Sigmoid colon (tissue), 4 donors: ENCODE data around the gene PSME3IP1.

Source experiments
- EP300 ChIP-seq, 4 donors: sonication (generic); formaldehyde crosslinking; IDR thresholded peaks; one replicate each; pipeline ENCODE4 v1.6.1; 2017; ENCODE audit warnings: antibody characterized with exemption in 4 of 4
- POLR2A ChIP-seq, 2 donors: fragments of 450-650 bp; IDR thresholded peaks; one replicate each; pipeline ENCODE4 v1.6.1; 2016; ENCODE audit warnings: antibody characterized with exemption in 2 of 2, mild to moderate bottlenecking in 2 of 2, moderate library complexity in 2 of 2
- POLR2AphosphoS5 ChIP-seq, 4 donors: sonication (generic); formaldehyde crosslinking; IDR thresholded peaks; one replicate each; pipeline ENCODE4 v1.6.1; 2017; ENCODE audit warnings: antibody characterized with exemption in 4 of 4
- TF ChIP-seq, protein P1 (sequence below), 4 experiments: fragments of 450-650 bp in 3 of 4; fragments of 200-600 bp in 1 of 4; IDR thresholded peaks; one replicate each; pipeline ENCODE4 v1.5.1; 2016 to 2019; ENCODE audit warnings: antibody characterized with exemption in 4 of 4, mild to moderate bottlenecking in 3 of 4, moderate library complexity in 2 of 4

DNA sequence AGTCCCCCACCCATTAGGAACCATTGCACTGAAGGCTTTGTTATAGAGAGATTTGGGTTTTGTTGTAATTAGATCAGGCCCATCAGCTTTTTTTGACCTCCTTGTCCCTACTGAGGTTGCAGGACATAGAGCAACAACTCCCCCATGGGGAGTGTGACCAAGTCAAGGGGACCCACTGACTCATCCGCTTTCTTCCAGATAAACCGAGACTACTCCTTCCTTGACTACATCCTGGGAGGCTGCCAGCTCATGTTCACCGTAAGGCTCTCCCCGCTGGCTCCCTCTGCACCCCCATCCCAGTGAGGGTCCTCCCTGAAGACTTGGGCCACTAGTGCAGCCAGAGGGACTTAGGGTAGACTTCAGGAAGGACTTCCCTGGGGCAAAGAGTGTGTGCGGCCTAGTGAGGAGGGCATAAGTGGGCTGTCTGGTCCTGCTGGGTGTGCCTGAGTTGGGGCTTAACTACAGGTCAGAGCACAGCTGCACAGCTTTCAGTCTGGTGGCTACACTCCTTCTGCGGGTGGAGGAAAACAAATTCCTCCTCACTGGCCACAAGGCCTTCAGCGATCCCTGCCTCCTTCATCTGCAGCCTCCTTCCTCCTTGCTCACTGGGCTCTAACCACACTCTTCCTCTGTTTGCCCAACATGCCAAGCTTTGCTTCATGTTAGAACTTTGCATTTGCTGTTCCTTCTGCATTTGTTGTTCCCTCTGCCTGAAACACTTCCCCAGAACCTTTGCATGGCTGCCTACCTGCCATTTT, 62.4 kb downstream of the PSME3IP1 start:
- TF ChIP-seq, protein P1, sequence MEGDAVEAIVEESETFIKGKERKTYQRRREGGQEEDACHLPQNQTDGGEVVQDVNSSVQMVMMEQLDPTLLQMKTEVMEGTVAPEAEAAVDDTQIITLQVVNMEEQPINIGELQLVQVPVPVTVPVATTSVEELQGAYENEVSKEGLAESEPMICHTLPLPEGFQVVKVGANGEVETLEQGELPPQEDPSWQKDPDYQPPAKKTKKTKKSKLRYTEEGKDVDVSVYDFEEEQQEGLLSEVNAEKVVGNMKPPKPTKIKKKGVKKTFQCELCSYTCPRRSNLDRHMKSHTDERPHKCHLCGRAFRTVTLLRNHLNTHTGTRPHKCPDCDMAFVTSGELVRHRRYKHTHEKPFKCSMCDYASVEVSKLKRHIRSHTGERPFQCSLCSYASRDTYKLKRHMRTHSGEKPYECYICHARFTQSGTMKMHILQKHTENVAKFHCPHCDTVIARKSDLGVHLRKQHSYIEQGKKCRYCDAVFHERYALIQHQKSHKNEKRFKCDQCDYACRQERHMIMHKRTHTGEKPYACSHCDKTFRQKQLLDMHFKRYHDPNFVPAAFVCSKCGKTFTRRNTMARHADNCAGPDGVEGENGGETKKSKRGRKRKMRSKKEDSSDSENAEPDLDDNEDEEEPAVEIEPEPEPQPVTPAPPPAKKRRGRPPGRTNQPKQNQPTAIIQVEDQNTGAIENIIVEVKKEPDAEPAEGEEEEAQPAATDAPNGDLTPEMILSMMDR (IDR thresholded peaks at IDR 0.05), result no peak
- no peak for TF ChIP-seq POLR2AphosphoS5 (IDR thresholded peaks at IDR 0.05)
- no peak for TF ChIP-seq EP300 (IDR thresholded peaks at IDR 0.05)
- TF ChIP-seq POLR2A (IDR thresholded peaks at IDR 0.05), result no peak
